MM.1S (cell line): ENCODE results near the gene WASF2.

Experiments used
- DNase-seq: peaks from one replicate; pipeline ENCODE4 v3.0.0-alpha.2; 2015
- H2AFZ ChIP-seq: fragments of 300-600 bp; sonication (generic); 2 replicates; pipeline ENCODE4 v1.6.0; 2016; ENCODE audit warnings: antibody characterized with exemption, low read length
- H3F3A ChIP-seq: fragments of 300-600 bp; sonication (generic); 2 replicates; pipeline ENCODE4 v1.6.1; 2016; ENCODE audit warnings: mild to moderate bottlenecking, antibody characterized with exemption, low read length, moderate library complexity, mixed read lengths; ENCODE audit not compliant: insufficient read depth
- H3K27ac ChIP-seq: fragments of 300-600 bp; sonication (generic); 2 replicates; pipeline ENCODE4 v1.5.1; 2016; ENCODE audit warnings: mild to moderate bottlenecking, low read length
- H3K27me3 ChIP-seq: fragments of 300-600 bp; sonication (generic); replicated peaks from 2 replicates; pipeline ENCODE4 v1.6.0; 2016; ENCODE audit warnings: low read length; ENCODE audit not compliant: insufficient read depth
- H3K36me3 ChIP-seq: fragments of 300-600 bp; sonication (generic); replicated peaks from 2 replicates; pipeline ENCODE4 v1.6.1; 2016; ENCODE audit warnings: mild to moderate bottlenecking, low read length, mixed read lengths; ENCODE audit not compliant: insufficient read depth
- H3K4me1 ChIP-seq: fragments of 300-600 bp; sonication (generic); 2 replicates; pipeline ENCODE4 v1.6.1; 2016; ENCODE audit warnings: low read length, mixed read lengths
- H3K4me2 ChIP-seq: fragments of 300-600 bp; sonication (generic); 2 replicates; pipeline ENCODE4 v1.6.0; 2016; ENCODE audit warnings: low read depth, low read length
- H3K4me3 ChIP-seq: fragments of 300-600 bp; sonication (generic); 2 replicates; pipeline ENCODE4 v1.5.1; 2016; ENCODE audit warnings: low read length, mixed read lengths
- H3K79me2 ChIP-seq: fragments of 300-600 bp; sonication (generic); 2 replicates; pipeline ENCODE4 v1.6.1; 2016; ENCODE audit warnings: mixed run types, low read length, mixed read lengths
- H3K9ac ChIP-seq: fragments of 300-600 bp; sonication (generic); 2 replicates; pipeline ENCODE4 v1.6.1; 2016; ENCODE audit warnings: low read length, mixed read lengths
- H3K9me2 ChIP-seq: fragments of 300-600 bp; sonication (generic); replicated peaks from 2 replicates; pipeline ENCODE4 v1.6.1; 2016; ENCODE audit warnings: mild to moderate bottlenecking, low read length, mixed read lengths; ENCODE audit not compliant: insufficient read depth
- H3K9me3 ChIP-seq: fragments of 300-600 bp; sonication (generic); replicated peaks from 2 replicates; pipeline ENCODE4 v1.6.1; 2016; ENCODE audit warnings: mild to moderate bottlenecking, low read length, mixed read lengths; ENCODE audit not compliant: insufficient read depth
- H4K20me1 ChIP-seq: fragments of 300-600 bp; sonication (generic); 2 replicates; pipeline ENCODE4 v1.6.1; 2016; ENCODE audit warnings: mild to moderate bottlenecking, low read length, moderate library complexity, mixed read lengths; ENCODE audit not compliant: insufficient read depth
- EZH2 ChIP-seq: fragments of 300-600 bp; sonication (generic); optimal IDR thresholded peaks from 2 replicates; pipeline ENCODE3; 2017; ENCODE audit warnings: low read depth, mild to moderate bottlenecking, antibody characterized with exemption, low read length, mixed read lengths
- EZH2phosphoT487 ChIP-seq: fragments of 300-600 bp; sonication (generic); IDR thresholded peaks from 2 replicates; pipeline ENCODE4 v1.6.1; 2018; ENCODE audit warnings: antibody characterized with exemption, low read length
- TF ChIP-seq, protein P1 (sequence below): fragments of 300-600 bp; sonication (generic); IDR thresholded peaks from 2 replicates; pipeline ENCODE4 v1.5.1; 2016; ENCODE audit warnings: antibody characterized with exemption, low read length, mixed read lengths

The WASF2 gene

DNA sequence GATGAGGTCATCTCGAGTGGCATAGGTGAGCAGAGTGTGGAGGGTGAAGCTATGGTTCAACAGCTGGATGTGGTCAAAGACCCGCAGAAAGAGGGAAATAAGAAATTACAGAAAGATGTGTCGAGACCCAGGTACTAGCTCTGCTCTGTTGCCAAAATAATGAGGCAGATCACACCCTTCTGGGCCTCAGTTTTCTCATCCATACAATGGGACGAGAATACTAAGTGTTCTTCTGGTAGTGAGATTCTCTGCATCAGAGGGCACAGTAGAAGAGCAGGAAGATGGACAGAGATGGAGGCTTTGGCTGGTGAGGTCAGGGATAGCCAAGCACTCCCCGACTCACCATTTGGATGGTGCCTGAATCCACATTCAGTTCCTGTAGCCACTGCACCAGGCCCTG is 134.3 kb downstream of the WASF2 start:
- H3K4me3 ChIP-seq: no peak overlapping the region
- H3K27ac ChIP-seq: no peak overlapping the region
- H3K4me2 ChIP-seq: no peak overlapping the region
- no peak for DNase-seq
- peaks cover 17% of the 10 kb centered on the region for H3K27me3 ChIP-seq
- H3K4me1 ChIP-seq: no peaks in the 10 kb centered on the region
- TF ChIP-seq, protein P1, sequence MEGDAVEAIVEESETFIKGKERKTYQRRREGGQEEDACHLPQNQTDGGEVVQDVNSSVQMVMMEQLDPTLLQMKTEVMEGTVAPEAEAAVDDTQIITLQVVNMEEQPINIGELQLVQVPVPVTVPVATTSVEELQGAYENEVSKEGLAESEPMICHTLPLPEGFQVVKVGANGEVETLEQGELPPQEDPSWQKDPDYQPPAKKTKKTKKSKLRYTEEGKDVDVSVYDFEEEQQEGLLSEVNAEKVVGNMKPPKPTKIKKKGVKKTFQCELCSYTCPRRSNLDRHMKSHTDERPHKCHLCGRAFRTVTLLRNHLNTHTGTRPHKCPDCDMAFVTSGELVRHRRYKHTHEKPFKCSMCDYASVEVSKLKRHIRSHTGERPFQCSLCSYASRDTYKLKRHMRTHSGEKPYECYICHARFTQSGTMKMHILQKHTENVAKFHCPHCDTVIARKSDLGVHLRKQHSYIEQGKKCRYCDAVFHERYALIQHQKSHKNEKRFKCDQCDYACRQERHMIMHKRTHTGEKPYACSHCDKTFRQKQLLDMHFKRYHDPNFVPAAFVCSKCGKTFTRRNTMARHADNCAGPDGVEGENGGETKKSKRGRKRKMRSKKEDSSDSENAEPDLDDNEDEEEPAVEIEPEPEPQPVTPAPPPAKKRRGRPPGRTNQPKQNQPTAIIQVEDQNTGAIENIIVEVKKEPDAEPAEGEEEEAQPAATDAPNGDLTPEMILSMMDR: no peak
- no peak for TF ChIP-seq EZH2
- no peak for TF ChIP-seq EZH2phosphoT487
- H2AFZ ChIP-seq: no peak overlapping the region
- H3K79me2 ChIP-seq: no peaks in the 10 kb centered on the region
- H3K9me3 ChIP-seq: no peaks in the 10 kb centered on the region
- no peaks in the 10 kb centered on the region for H3K9me2 ChIP-seq
- no peaks in the 10 kb centered on the region for H4K20me1 ChIP-seq
- H3K36me3 ChIP-seq: no peaks in the 10 kb centered on the region
- no peaks in the 10 kb centered on the region for H3F3A ChIP-seq
- H3K9ac ChIP-seq: no peak overlapping the region
